GM18870 (cell line): Measurements from ENCODE around the gene JAG2.

Experiments
- ATAC-seq: cut with Tn5 transposase; IDR thresholded peaks from one replicate; pipeline ENCODE4 v1.9.1; 2021; ENCODE audit warnings: moderate library complexity; ENCODE audit not compliant: unreplicated experiment

The JAG2 gene

GRCh38 chr14:105204206-105204930 lies 35.8 kb upstream of the JAG2 start:
- no peak for ATAC-seq

- ATAC-seq = no peak
Measured at GRCh38 chr14:105203701-105204100, 35.1 kb upstream of the JAG2 start.

GRCh38 chr14:105203057-105203531 lies 34.5 kb upstream of the JAG2 start:
- ATAC-seq = no peak

- no peak for ATAC-seq
Measured at GRCh38 chr14:105201925-105202513, 33.4 kb upstream of the JAG2 start.

- no peak for ATAC-seq
Measured at GRCh38 chr14:105201156-105201924, 32.8 kb upstream of the JAG2 start.

- ATAC-seq = no peak
Measured at GRCh38 chr14:105200641-105201040, 32.1 kb upstream of the JAG2 start.

GRCh38 chr14:105200074-105200473 lies 31.5 kb upstream of the JAG2 start:
- ATAC-seq = no peak

- no peak for ATAC-seq
Measured at GRCh38 chr14:105199093-105199492, 30.5 kb upstream of the JAG2 start.

GRCh38 chr14:105198588-105198987 lies 30.0 kb upstream of the JAG2 start:
- no peak for ATAC-seq

DNA sequence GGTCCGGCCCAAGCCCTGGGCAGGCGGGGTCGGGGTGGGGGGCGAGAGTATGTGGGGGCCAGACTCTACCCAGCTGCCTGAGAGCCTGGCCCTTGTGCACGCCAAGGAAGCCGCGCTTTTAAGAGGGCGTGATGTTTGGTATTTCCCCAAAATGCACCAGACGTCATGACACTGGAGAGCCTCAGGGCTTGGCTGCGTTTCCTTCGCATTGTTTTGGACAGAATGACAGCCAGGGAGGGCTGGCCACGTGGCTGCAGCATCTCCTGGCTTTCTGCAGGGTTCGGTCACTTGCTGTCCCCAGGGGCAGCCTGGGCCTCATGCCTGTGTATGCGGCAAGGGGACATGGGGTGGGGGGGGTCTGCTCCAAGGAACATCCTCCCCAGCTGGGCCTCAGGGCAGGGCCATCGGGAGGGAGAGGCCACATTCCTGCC lies 28.6 kb upstream of the JAG2 start:
- no peak for ATAC-seq

GRCh38 chr14:105196265-105196960 lies 27.8 kb upstream of the JAG2 start:
- ATAC-seq = no peak

DNA sequence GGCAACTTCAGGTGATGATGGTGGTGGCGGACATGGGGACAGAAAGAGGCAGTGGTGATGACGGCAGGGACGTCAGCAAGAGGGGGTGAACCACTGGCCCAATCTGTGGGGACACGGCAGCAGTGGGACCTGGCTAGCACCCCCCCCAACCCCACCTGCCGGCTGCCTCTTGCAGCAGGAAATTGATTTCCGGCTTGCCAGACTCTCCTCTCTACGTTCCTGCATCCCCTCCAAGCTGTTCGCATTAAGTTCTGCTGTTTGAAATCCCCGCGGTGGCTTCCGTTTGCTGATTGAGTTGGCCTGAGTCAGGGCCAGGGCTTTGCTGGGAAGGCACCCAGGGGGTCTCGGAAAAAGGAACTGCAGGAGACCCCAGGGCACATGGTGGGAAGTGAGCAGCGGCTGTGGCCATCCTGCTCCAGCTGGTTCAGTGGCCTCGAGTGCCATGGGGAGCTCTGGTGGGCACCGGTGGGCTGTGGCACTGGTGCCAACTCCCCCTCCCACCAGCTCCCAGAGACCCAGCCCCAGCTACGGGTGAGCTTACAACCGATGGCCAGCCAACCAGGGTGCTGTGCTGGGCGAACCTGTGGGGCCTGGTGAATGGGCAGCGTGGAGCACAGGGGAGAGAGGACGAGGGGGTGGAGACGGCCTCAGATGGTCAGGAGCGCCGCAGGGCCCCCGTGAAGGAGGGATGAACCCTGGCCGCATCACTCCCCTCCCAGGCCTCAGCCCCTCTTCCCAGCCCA lies 27.1 kb upstream of the JAG2 start:
- ATAC-seq = no peak

- ATAC-seq = no peak
Measured at GRCh38 chr14:105195051-105195450, 26.5 kb upstream of the JAG2 start.

DNA sequence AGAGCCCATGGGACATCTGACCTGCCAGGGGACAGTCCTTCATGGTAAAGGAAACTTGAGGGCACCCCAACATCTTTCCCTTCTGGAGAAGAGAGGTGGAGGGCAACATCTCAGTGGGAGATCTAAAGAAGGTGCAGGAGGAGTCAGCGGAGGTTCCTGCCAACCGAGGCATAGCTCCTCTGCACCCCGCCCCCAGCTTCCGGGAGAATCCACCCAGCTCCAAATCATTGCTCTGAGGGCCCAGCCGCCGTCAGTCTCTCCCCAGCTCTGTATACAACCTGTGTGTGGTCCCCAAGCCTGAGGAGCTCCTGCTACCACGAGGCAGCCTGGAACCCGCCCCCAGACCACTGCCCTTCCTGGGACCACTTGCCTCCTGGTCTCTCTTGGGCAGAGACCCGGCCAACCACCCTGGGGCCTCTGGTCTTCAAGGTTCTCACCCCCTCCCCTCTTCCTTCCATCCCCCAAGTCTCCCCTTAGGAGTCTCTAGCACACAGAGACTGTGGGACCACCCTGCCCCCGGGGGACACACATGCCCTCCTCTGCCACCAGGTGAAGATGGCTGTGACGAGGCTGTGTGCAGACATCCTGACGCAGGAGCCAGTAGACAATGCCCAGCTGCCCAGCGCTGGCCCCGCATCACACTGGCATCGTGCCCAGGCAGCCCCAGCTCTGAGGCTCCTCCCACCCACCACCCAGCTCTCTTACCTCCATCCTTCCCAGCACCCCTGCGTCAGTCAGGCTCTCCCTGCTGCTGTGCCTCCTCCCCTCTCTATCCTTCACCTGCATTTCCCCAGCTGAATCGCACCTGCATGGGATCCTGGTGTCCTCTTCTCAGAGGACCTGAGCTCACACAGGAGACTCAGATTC lies 25.6 kb upstream of the JAG2 start:
- ATAC-seq = no peak

DNA sequence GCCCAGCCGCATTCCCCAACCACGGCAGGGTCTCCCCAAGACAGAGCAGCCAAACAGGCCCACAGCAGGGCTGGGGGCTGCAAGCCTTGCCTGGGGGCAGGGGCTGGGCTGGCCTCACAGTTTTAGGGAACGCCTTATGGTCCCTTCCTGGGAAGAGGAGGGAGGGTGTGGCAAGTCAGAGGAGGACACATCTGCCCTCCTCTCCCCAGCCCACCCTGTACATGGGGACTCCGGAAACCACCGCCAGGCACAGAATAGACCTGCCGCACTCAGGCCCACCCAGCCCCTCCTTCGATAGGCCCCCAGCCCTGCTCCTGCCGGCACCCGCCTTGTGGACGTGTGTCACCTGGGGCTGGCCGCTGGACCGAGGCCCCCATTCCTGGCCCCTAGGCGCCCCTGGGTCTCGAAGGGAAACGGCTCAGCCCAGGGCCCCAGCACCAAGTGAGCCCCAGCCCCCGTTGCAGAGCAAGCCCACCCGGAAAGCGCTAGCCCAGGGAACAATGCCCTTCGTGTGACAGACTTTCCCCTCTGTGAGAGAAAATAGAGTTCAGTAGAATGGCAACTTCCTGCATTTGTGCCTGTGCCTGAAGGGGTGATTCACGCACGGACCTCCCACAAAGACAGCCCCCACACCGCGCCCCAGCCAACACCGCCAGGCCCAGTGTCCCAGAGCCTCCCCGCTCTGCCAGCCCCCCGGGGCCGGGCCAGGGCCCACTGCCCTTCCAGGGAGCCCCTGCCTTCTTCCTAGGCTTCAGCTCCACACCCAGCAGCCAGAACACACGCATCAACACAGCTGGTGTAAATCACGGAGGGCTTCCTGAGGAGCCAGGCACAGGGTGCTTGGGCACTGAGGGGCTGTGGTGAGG lies 24.5 kb upstream of the JAG2 start:
- ATAC-seq = no peak

- ATAC-seq = no peak
Measured at GRCh38 chr14:105187935-105188524, 19.5 kb upstream of the JAG2 start.

DNA sequence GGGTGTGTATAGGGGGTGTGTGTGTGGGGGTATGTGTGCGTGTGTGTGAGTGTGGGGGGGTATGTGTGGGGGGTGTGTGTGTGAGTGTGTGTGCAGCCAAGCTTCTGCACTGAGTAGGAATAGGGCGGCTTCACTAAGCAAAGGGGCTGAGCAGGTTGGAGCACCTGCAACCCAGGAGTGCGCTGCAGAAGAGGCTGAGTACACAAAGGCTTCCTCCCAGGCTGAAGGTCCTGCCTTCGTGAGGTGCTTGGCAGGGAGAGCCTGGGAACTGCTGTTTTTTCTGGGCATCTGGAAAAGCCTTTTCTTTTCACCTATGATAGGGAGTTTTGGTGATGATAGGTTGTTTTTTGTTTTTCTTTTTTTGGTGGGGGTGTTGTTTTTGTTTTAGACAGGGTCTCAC lies 18.5 kb upstream of the JAG2 start:
- ATAC-seq = no peak

DNA sequence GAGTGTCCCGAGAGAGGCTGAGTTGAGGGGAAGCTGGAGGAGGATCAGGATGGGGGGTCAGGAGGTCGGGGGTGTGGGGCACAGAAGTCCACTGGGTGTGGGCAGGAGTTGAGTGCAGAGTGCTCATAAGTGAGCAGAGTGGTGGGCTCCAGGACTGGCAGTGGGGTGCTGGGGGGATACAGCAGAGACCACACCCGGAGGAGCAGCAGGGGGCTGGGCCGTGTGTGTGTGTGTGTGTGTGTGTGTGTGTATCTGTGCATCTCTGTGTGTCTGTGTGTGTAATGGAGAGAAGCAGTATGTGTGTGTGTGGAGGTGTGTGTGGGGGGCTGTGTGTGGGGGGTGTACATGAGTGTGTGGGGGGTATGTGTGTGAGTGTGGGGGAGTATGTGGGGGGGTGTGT lies 17.4 kb upstream of the JAG2 start:
- no peak for ATAC-seq
